ENCODE measurements around the gene SNAI1. TPM values are rescaled to one million over a fixed set of nuclear protein-coding genes. Genes with fewer than 3 reads are reported as not detected.

The SNAI1 gene
- total and polyA plus RNA-seq, 2 of the 4 experiments (the other 2 are of a cell fraction): 0.54 to 13.7 TPM

- no peak overlapping the region for H3K4me2 ChIP-seq (ENCODE audit: low read depth, low read length)
- H4K91ac ChIP-seq (ENCODE audit: insufficient read depth, low read depth, low read length): no peak overlapping the region
- H3K4me1 ChIP-seq (ENCODE audit: control insufficient read depth, insufficient read depth, low read length): peaks cover 19% of the 10 kb centered on the region
- TF ChIP-seq FOS (IDR thresholded peaks at IDR 0.05; ENCODE audit: low read depth, low read length) (no peak), BHLHE40 (IDR thresholded peaks at IDR 0.05; ENCODE audit: low read depth, low read length) (no peak), MAZ (IDR thresholded peaks at IDR 0.05; ENCODE audit: borderline replicate concordance, low read depth, low read length) (no peak), SMC3 (IDR thresholded peaks at IDR 0.05; ENCODE audit: low read depth, low read length) (no peak), USF2 (IDR thresholded peaks at IDR 0.05; ENCODE audit: low read depth, low read length) (no peak), MAFK (IDR thresholded peaks at IDR 0.05; ENCODE audit: low read depth, low read length) (no peak), MXI1 (IDR thresholded peaks at IDR 0.05; ENCODE audit: borderline replicate concordance, low read depth, low read length) (no peak), CEBPB (IDR thresholded peaks at IDR 0.05; ENCODE audit: low read depth, low read length) (no peak), POLR2A (IDR thresholded peaks at IDR 0.05; ENCODE audit: low read depth, low read length) (no peak), CTCF (conservative IDR thresholded peaks at IDR 0.05; ENCODE audit: low read depth, low read length) (no peak), RFX5 (IDR thresholded peaks at IDR 0.05; ENCODE audit: low read depth, low read length) (no peak), CHD1 (IDR thresholded peaks at IDR 0.05; ENCODE audit: low read depth, low read length) (no peak), ELK1 (IDR thresholded peaks at IDR 0.05; ENCODE audit: borderline replicate concordance, low read depth, low read length) (no peak), RCOR1 (IDR thresholded peaks at IDR 0.05; ENCODE audit: insufficient replicate concordance, low read length) (no peak), RAD21 (IDR thresholded peaks at IDR 0.05; ENCODE audit: low read length) (no peak)
- DNase-seq: no peak
- no peak overlapping the region for H3K4me3 ChIP-seq (ENCODE audit: insufficient read depth, low read depth, low read length)
- H3K9me1 ChIP-seq (ENCODE audit: insufficient read depth, low read length): peaks cover 21% of the 10 kb centered on the region
- H2AK5ac ChIP-seq (ENCODE audit: low read depth, low read length): no peak overlapping the region
- no peaks in the 10 kb centered on the region for H3K9me3 ChIP-seq (ENCODE audit: control insufficient read depth, insufficient read depth, low read length)
- in situ Hi-C loops (cut with MboI; ENCODE audit: low sequenced_read_pairs): no loop called here
- H3K79me1 ChIP-seq (ENCODE audit: low read depth in 1 of 2, low read length in 2 of 2): peaks cover 0 to 9% of the 10 kb centered on the region in 2 experiments; a peak in 1 of 4 replicates
- H3K9ac ChIP-seq (ENCODE audit: low read depth, low read length): no peak overlapping the region
- dilution Hi-C loops (cut with HindIII; ENCODE audit: low sequenced_read_pairs, unreplicated experiment): no loop called here
- no peak overlapping the region for H3K56ac ChIP-seq (ENCODE audit: extremely low read depth, insufficient read depth, low read length)
- no peak overlapping the region for H3K18ac ChIP-seq (ENCODE audit: low read depth, low read length)
- no peak overlapping the region for H2BK20ac ChIP-seq (ENCODE audit: low read depth, low read length)
- H2BK5ac ChIP-seq (ENCODE audit: low read depth, low read length, poor library complexity, severe bottlenecking): no peak overlapping the region
- no peak overlapping the region for H3K4ac ChIP-seq (ENCODE audit: low read depth, low read length)
- H4K20me1 ChIP-seq (ENCODE audit: insufficient read depth, low read length): no peaks in the 10 kb centered on the region
- H3K14ac ChIP-seq (replicated peaks; ENCODE audit: low read depth, low read length): no peak overlapping the region
- no peak overlapping the region for H3K27ac ChIP-seq (ENCODE audit: insufficient read depth, low read length)
- no peak overlapping the region for H2AK9ac ChIP-seq (replicated peaks; ENCODE audit: low read depth, low read length, poor library complexity)
- H4K8ac ChIP-seq (ENCODE audit: low read depth in 2 of 2, low read length in 2 of 2): no peak overlapping the region
- no TSS peak for BruUV-seq (replicated peaks)
- no peak overlapping the region for H2BK120ac ChIP-seq (ENCODE audit: low read depth, low read length)
- no peak overlapping the region for H2AFZ ChIP-seq (replicated peaks; ENCODE audit: low read length, poor library complexity)
- CTCF ChIA-PET: no interaction called here
- no peaks in the 10 kb centered on the region for H3K27me3 ChIP-seq (ENCODE audit: control insufficient read depth, insufficient read depth, low read length)
- H3K23ac ChIP-seq (ENCODE audit: low read depth, low read length): no peak overlapping the region
- intact Hi-C loops (cut with micrococcal nuclease): no loop called here
- POLR2A ChIA-PET (ENCODE audit: unreplicated experiment): no interaction called here
- no peak overlapping the region for H2BK15ac ChIP-seq (ENCODE audit: low read depth, low read length)
- 100% methylated on average over 1 of the region's 6 CpGs; no CpG with 5 or more reads in 1 of the 2 experiments for WGBS, 2 experiments (ENCODE audit: extremely low coverage in 2 of 2, insufficient read length in 1 of 2)
- no peak for ATAC-seq (ENCODE audit: low read depth)
- H3K36me3 ChIP-seq (ENCODE audit: control insufficient read depth, insufficient read depth, low read length): peaks cover 3% of the 10 kb centered on the region; the same call in 1 of the 2 replicates
- no peak overlapping the region for H4K5ac ChIP-seq (ENCODE audit: low read depth, low read length)
These were observed 10.5 kb downstream of the SNAI1 start for GRCh38 chr20:49993301-49993751.

Measured in IMR-90 (cell line).